H1 (cell line): ENCODE results near the gene KLHL29. TPM values are rescaled to one million over a fixed set of nuclear protein-coding genes. Genes with fewer than 3 reads are reported as not detected.

ENCODE experiments used
- CHD7 ChIP-seq: fragments of 300-600 bp; sonication (generic); IDR thresholded peaks from 2 replicates; pipeline ENCODE4 v1.7.1; 2012; ENCODE audit warnings: low read length, moderate library complexity, mild to moderate bottlenecking, inconsistent platforms; ENCODE audit not compliant: insufficient replicate concordance
- polyA plus RNA-seq, 7 experiments: library from polyadenylated mRNA; depleted of rRNA in 3 of 7; stranded (reverse) in 5 of 7; unstranded in 2 of 7; fragments of >200 nt in 5 of 7; fragments of 200-250 nt in 2 of 7; gene quantifications; 1 replicate in 5 of 7; 2 replicates in 1 of 7; 4 replicates in 1 of 7; pipeline versions ENCODE4 v1.2.1 to v1.2.3, GENCODE V29; 2011 to 2013; ENCODE audit warnings: missing spikeins in 2 of 7, mixed read lengths in 2 of 7
- total RNA-seq: library from RNA; stranded (reverse); fragmentation: NEBNext Ultra II Directional; extraction: Animal tissue kit (Norgen Biotek cat#: 25700); gene quantifications from 2 replicates; pipeline ENCODE4 v1.2.1, GENCODE V29; 2021

KLHL29 gene
- total and polyA plus RNA-seq, 2 of the 8 experiments (the other 6 are each of a cell fraction or from before 2014, with no cell fraction given), result 1.1 to 4.7 TPM

- no peak for TF ChIP-seq CHD7
- TF ChIP-seq, all 59 proteins: peak for 0
Observed at GRCh38 chr2:23599006-23599405, 214.0 kb downstream of the KLHL29 start (continued).
